HG03108 (cell line): Measurements from ENCODE around the gene ADCY4.

Experiments used
- ATAC-seq: cut with Tn5 transposase; IDR thresholded peaks from one replicate; pipeline ENCODE4 v1.9.1; 2021; ENCODE audit warnings: moderate library complexity; ENCODE audit not compliant: unreplicated experiment

Gene ADCY4

GRCh38 chr14:24279301-24280186 is 55.3 kb downstream of the ADCY4 start:
- ATAC-seq: peak; percentile 73

GRCh38 chr14:24278424-24278823 is 56.4 kb downstream of the ADCY4 start:
- no peak for ATAC-seq

- ATAC-seq: no peak
These were observed 57.1 kb downstream of the ADCY4 start for GRCh38 chr14:24277606-24278321.

- no peak for ATAC-seq
These were observed 57.8 kb downstream of the ADCY4 start for GRCh38 chr14:24277071-24277470.

- peak; percentile 45 for ATAC-seq
These were observed 60.7 kb downstream of the ADCY4 start for GRCh38 chr14:24274101-24274543.

- ATAC-seq: no peak
These were observed 61.4 kb downstream of the ADCY4 start for GRCh38 chr14:24273422-24273998.

- no peak for ATAC-seq
These were observed 62.4 kb downstream of the ADCY4 start for GRCh38 chr14:24272467-24272866.

- ATAC-seq: no peak
These were observed 63.0 kb downstream of the ADCY4 start for GRCh38 chr14:24271834-24272263.

GRCh38 chr14:24271134-24271833 is 63.6 kb downstream of the ADCY4 start, which contains the start of gene RABGGTA:
TSS of gene RABGGTA (minus strand) at chr14:24271597. CDS start at chr14:24271115, 482 bp downstream.
- ATAC-seq: peak; percentile 83

- no peak for ATAC-seq
These were observed 64.2 kb downstream of the ADCY4 start for GRCh38 chr14:24270537-24271133.

- no peak for ATAC-seq
These were observed 64.8 kb downstream of the ADCY4 start for GRCh38 chr14:24269910-24270536.

GRCh38 chr14:24269368-24269767 is 65.5 kb downstream of the ADCY4 start:
- no peak for ATAC-seq
